Natural killer cell (primary cell): ENCODE data around the gene ECM1. TPM values are rescaled to one million over a fixed set of nuclear protein-coding genes. Genes with fewer than 3 reads are reported as not detected.

Experiments used
- ATAC-seq, 3 donors: fragments of 150-1000 bp in 2 of 3; fragments of 200-7000 bp in 1 of 3; cut with Tn5 transposase; 1 replicate in 1 of 3; 2 replicates in 2 of 3; pipeline ENCODE4 v1.10.0; 2021; ENCODE audit warnings: mild to moderate bottlenecking in 2 of 3, moderate library complexity in 2 of 3
- DNase-seq, 2 donors: peaks; one replicate each; pipeline versions ENCODE4 v3.0.0 to v3.0.0-alpha.2; 2013 to 2021; ENCODE audit warnings: mixed read lengths in 1 of 2
- H3K27ac ChIP-seq: one replicate; pipeline ENCODE4 v1.5.1; 2013; ENCODE audit warnings: mild to moderate bottlenecking, low read length
- H3K27me3 ChIP-seq: one replicate; pipeline ENCODE4 v1.6.1; 2013; ENCODE audit warnings: low read length; ENCODE audit not compliant: control insufficient read depth, insufficient read depth
- H3K36me3 ChIP-seq: one replicate; pipeline ENCODE4 v1.6.1; 2013; ENCODE audit warnings: low read length; ENCODE audit not compliant: control insufficient read depth, insufficient read depth
- H3K4me1 ChIP-seq: one replicate; pipeline ENCODE4 v1.6.1; 2013; ENCODE audit warnings: low read length; ENCODE audit not compliant: control insufficient read depth, insufficient read depth
- H3K4me3 ChIP-seq: one replicate; pipeline ENCODE4 v1.5.1; 2013; ENCODE audit warnings: low read length
- H3K9me3 ChIP-seq: one replicate; pipeline ENCODE4 v1.6.1; 2013; ENCODE audit warnings: low read length; ENCODE audit not compliant: control insufficient read depth, insufficient read depth
- H3K27ac Mint-ChIP-seq, 2 donors: one replicate each; pipeline ENCODE4 v1.8.0; 2022; ENCODE audit warnings: mild to moderate bottlenecking in 2 of 2, mixed read lengths in 2 of 2, moderate library complexity in 1 of 2
- H3K27me3 Mint-ChIP-seq, 2 donors: one replicate each; pipeline ENCODE4 v1.8.0; 2022; ENCODE audit warnings: low read depth in 2 of 2, mixed read lengths in 2 of 2
- H3K36me3 Mint-ChIP-seq: one replicate; pipeline ENCODE4 v1.8.0; 2022; ENCODE audit warnings: mixed read lengths
- H3K4me1 Mint-ChIP-seq, 2 donors: one replicate each; pipeline ENCODE4 v1.8.0; 2022; ENCODE audit warnings: mixed read lengths in 2 of 2
- H3K4me3 Mint-ChIP-seq: one replicate; pipeline ENCODE4 v1.8.0; 2022; ENCODE audit warnings: mild to moderate bottlenecking, moderate library complexity, mixed read lengths
- H3K9me3 Mint-ChIP-seq, 2 donors: one replicate each; pipeline ENCODE4 v1.8.0; 2022; ENCODE audit warnings: mixed read lengths in 2 of 2
- CTCF ChIP-seq: fragments of 200-600 bp; IDR thresholded peaks from one replicate; pipeline ENCODE4 v1.8.0; 2022; ENCODE audit warnings: antibody characterized with exemption
- WGBS: methylation state at CpG from one replicate; pipeline ENCODE4 v1.1.7; 2013; ENCODE audit warnings: missing lambda C conversion rate; ENCODE audit not compliant: insufficient coverage; 5-methylcytosine and 5-hydroxymethylcytosine counted together
- intact Hi-C: fragments of 100-400 bp; cut with micrococcal nuclease; formaldehyde crosslinking; loops from one replicate; pipeline ENCODE4 v1.14.2; 2022
- total RNA-seq, 4 donors: library from RNA; stranded (reverse); fragments of 120-200 nt in 1 of 4; gene quantifications; one replicate each; pipeline versions ENCODE4 v1.2.3 to v1.2.4, GENCODE V29; 2013 to 2022

The ECM1 gene
- total RNA-seq, 3 donors from 2014 or later (not counting 1 experiment from before 2014, with no cell fraction given): 0.42 to 0.43 TPM; not detected in 1

GRCh38 chr1:150558303-150558704, 50.4 kb downstream of the ECM1 start:
- no peaks in the 10 kb centered on the region for H3K9me3 Mint-ChIP-seq
- Histone ChIP-seq H3K36me3 (no peaks in the 10 kb centered on the region), H3K4me1 (peaks cover 43% of the 10 kb centered on the region), H3K4me3 (no peak overlapping the region), H3K9me3 (no peaks in the 10 kb centered on the region), H3K27ac (no peak overlapping the region), H3K27me3 (no peaks in the 10 kb centered on the region)
- no peak for DNase-seq
- TF ChIP-seq CTCF: no peak
- no peak overlapping the region for H3K4me3 Mint-ChIP-seq
- no peaks in the 10 kb centered on the region for H3K36me3 Mint-ChIP-seq
- peaks cover 32 to 43% of the 10 kb centered on the region in 2 donors for H3K4me1 Mint-ChIP-seq
- H3K27ac Mint-ChIP-seq: no peak overlapping the region
- no peak for ATAC-seq
- intact Hi-C loops: no loop called here
- H3K27me3 Mint-ChIP-seq: no peaks in the 10 kb centered on the region
- 87% methylated on average over 15 of the region's 15 CpGs for WGBS

- intact Hi-C loops: no loop called here
- no peak overlapping the region for H3K4me3 Mint-ChIP-seq
- DNase-seq (no peak), ATAC-seq (no peak)
- TF ChIP-seq CTCF: no peak
- no peaks in the 10 kb centered on the region for H3K9me3 Mint-ChIP-seq
- no peaks in the 10 kb centered on the region for H3K36me3 Mint-ChIP-seq
- Histone ChIP-seq H3K27me3 (no peaks in the 10 kb centered on the region), H3K27ac (no peak overlapping the region), H3K4me3 (no peak overlapping the region), H3K9me3 (no peaks in the 10 kb centered on the region), H3K4me1 (peaks cover 50% of the 10 kb centered on the region), H3K36me3 (no peaks in the 10 kb centered on the region)
- H3K27ac Mint-ChIP-seq: no peak overlapping the region
- no peaks in the 10 kb centered on the region for H3K27me3 Mint-ChIP-seq
- 90% methylated on average over 28 of the region's 28 CpGs for WGBS
- H3K4me1 Mint-ChIP-seq: peaks cover 39 to 50% of the 10 kb centered on the region in 2 donors
Measured at GRCh38 chr1:150558761-150559655, 51.1 kb downstream of the ECM1 start.

GRCh38 chr1:150559656-150560010, 51.7 kb downstream of the ECM1 start:
- H3K4me3 ChIP-seq: no peak overlapping the region
- intact Hi-C loops: loop anchor here (5.0 to 10.0 kb wide), 6 partner anchors 138 to 598 kb away; partner anchors contain the start of genes ANP32E, CTSS, GOLPH3L and RPRD2
- DNase-seq: no peak
- H3K27me3 Mint-ChIP-seq: no peaks in the 10 kb centered on the region
- no peak for TF ChIP-seq CTCF
- no peak overlapping the region for H3K27ac ChIP-seq
- no peak for ATAC-seq
- no peaks in the 10 kb centered on the region for H3K36me3 Mint-ChIP-seq
- no peak overlapping the region for H3K4me3 Mint-ChIP-seq
- peak overlapping the region; percentile 98 to 99 for H3K27ac Mint-ChIP-seq
- no peaks in the 10 kb centered on the region for H3K27me3 ChIP-seq
- WGBS: 76% methylated on average over 8 of the region's 10 CpGs
- H3K9me3 ChIP-seq: no peaks in the 10 kb centered on the region
- no peaks in the 10 kb centered on the region for H3K9me3 Mint-ChIP-seq
- H3K36me3 ChIP-seq: no peaks in the 10 kb centered on the region
- H3K4me1 ChIP-seq: peaks cover 56% of the 10 kb centered on the region
- peaks cover 44 to 57% of the 10 kb centered on the region in 2 donors for H3K4me1 Mint-ChIP-seq
